SK-N-SH treated with all-trans-retinoic acid at 6 μM for 48 hours (cell line): ENCODE data around the gene GCH1.

Experiments used
- ARNTL ChIP-seq: fragments of 450-650 bp; formaldehyde crosslinking; IDR thresholded peaks from 2 replicates; pipeline ENCODE4 v1.5.0; 2020; ENCODE audit warnings: low read depth, mild to moderate bottlenecking, moderate library complexity, borderline replicate concordance
- BACH2 ChIP-seq: fragments of 250-450 bp; sonication (Bioruptor Pico); IDR thresholded peaks from 2 replicates; pipeline ENCODE4 v1.9.0; 2021; ENCODE audit warnings: mild to moderate bottlenecking, borderline replicate concordance
- CREB5 ChIP-seq: fragments of 250-450 bp; sonication (Bioruptor Pico); IDR thresholded peaks from 2 replicates; pipeline ENCODE4 v1.5.1; 2020; ENCODE audit warnings: low read depth, mild to moderate bottlenecking, moderate library complexity
- CSRNP3 ChIP-seq: fragments of 250-450 bp; sonication (Bioruptor Pico); IDR thresholded peaks from 2 replicates; pipeline ENCODE4 v1.5.1; 2021; ENCODE audit warnings: mild to moderate bottlenecking, moderate library complexity
- GLIS3 ChIP-seq: fragments of 250-450 bp; sonication (Bioruptor Pico); IDR thresholded peaks from 2 replicates; pipeline ENCODE4 v1.5.0; 2020; ENCODE audit warnings: mild to moderate bottlenecking, moderate library complexity
- OSR1 ChIP-seq: fragments of 250-450 bp; sonication (Bioruptor Pico); IDR thresholded peaks from 2 replicates; pipeline ENCODE4 v1.8.0; 2022; ENCODE audit warnings: moderate library complexity, mild to moderate bottlenecking, inconsistent platforms
- SNAI2 ChIP-seq: fragments of 250-450 bp; sonication (Bioruptor Pico); IDR thresholded peaks from 2 replicates; pipeline ENCODE4 v1.5.0; 2020; ENCODE audit warnings: mild to moderate bottlenecking, moderate library complexity
- TOX ChIP-seq: fragments of 250-450 bp; sonication (Bioruptor Pico); IDR thresholded peaks from 2 replicates; pipeline ENCODE4 v1.8.0; 2021; ENCODE audit warnings: mild to moderate bottlenecking, moderate library complexity, borderline replicate concordance
- ZFP30 ChIP-seq: fragments of 450-650 bp; formaldehyde crosslinking; IDR thresholded peaks from 2 replicates; pipeline ENCODE4 v1.5.0; 2022; ENCODE audit warnings: mild to moderate bottlenecking, moderate library complexity
- ZNF565 ChIP-seq: fragments of 450-650 bp; formaldehyde crosslinking; conservative IDR thresholded peaks from 2 replicates; pipeline ENCODE4 v1.5.0; 2020; ENCODE audit warnings: low read depth, mild to moderate bottlenecking, moderate library complexity
- ZNF8 ChIP-seq: fragments of 450-650 bp; formaldehyde crosslinking; IDR thresholded peaks from 2 replicates; pipeline ENCODE4 v1.5.0; 2020; ENCODE audit warnings: mild to moderate bottlenecking, moderate library complexity
- TF ChIP-seq, protein P1 (sequence below): fragments of 250-450 bp; sonication (Bioruptor Pico); IDR thresholded peaks from 2 replicates; pipeline ENCODE4 v1.5.0; 2020; ENCODE audit warnings: mild to moderate bottlenecking, moderate library complexity
- TF ChIP-seq, protein P2 (sequence below): fragments of 250-450 bp; sonication (Bioruptor Pico); IDR thresholded peaks from 2 replicates; pipeline ENCODE4 v1.8.0; 2020; ENCODE audit warnings: mild to moderate bottlenecking, moderate library complexity, borderline replicate concordance

- TF ChIP-seq CSRNP3, result no peak
- no peak for TF ChIP-seq ZNF8 (CRISPR knock-in tag)
- TF ChIP-seq ARNTL (CRISPR knock-in tag), result no peak
- TF ChIP-seq SNAI2 (CRISPR knock-in tag), result no peak
- no peak for TF ChIP-seq CREB5 (CRISPR knock-in tag)
- no peak for TF ChIP-seq GLIS3 (CRISPR knock-in tag)
- TF ChIP-seq, protein P1, sequence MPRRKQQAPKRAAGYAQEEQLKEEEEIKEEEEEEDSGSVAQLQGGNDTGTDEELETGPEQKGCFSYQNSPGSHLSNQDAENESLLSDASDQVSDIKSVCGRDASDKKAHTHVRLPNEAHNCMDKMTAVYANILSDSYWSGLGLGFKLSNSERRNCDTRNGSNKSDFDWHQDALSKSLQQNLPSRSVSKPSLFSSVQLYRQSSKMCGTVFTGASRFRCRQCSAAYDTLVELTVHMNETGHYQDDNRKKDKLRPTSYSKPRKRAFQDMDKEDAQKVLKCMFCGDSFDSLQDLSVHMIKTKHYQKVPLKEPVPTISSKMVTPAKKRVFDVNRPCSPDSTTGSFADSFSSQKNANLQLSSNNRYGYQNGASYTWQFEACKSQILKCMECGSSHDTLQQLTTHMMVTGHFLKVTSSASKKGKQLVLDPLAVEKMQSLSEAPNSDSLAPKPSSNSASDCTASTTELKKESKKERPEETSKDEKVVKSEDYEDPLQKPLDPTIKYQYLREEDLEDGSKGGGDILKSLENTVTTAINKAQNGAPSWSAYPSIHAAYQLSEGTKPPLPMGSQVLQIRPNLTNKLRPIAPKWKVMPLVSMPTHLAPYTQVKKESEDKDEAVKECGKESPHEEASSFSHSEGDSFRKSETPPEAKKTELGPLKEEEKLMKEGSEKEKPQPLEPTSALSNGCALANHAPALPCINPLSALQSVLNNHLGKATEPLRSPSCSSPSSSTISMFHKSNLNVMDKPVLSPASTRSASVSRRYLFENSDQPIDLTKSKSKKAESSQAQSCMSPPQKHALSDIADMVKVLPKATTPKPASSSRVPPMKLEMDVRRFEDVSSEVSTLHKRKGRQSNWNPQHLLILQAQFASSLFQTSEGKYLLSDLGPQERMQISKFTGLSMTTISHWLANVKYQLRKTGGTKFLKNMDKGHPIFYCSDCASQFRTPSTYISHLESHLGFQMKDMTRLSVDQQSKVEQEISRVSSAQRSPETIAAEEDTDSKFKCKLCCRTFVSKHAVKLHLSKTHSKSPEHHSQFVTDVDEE (CRISPR knock-in tag), result no peak
- TF ChIP-seq OSR1 (CRISPR knock-in tag), result no peak
- TF ChIP-seq ZNF565 (CRISPR knock-in tag), result no peak
- no peak for TF ChIP-seq TOX (CRISPR knock-in tag)
- TF ChIP-seq BACH2, result no peak
- TF ChIP-seq, protein P2, sequence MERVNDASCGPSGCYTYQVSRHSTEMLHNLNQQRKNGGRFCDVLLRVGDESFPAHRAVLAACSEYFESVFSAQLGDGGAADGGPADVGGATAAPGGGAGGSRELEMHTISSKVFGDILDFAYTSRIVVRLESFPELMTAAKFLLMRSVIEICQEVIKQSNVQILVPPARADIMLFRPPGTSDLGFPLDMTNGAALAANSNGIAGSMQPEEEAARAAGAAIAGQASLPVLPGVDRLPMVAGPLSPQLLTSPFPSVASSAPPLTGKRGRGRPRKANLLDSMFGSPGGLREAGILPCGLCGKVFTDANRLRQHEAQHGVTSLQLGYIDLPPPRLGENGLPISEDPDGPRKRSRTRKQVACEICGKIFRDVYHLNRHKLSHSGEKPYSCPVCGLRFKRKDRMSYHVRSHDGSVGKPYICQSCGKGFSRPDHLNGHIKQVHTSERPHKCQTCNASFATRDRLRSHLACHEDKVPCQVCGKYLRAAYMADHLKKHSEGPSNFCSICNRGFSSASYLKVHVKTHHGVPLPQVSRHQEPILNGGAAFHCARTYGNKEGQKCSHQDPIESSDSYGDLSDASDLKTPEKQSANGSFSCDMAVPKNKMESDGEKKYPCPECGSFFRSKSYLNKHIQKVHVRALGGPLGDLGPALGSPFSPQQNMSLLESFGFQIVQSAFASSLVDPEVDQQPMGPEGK, result no peak
- TF ChIP-seq ZFP30 (CRISPR knock-in tag), result no peak
Measured at GRCh38 chr14:54830650-54831049, 72.0 kb downstream of the GCH1 start.
